Bone marrow (tissue), 2 donors: Measurements from ENCODE around the gene NOA1.

ENCODE experiments used
- DNase-seq, 2 donors: peaks; one replicate each; lab custom pipeline; 2025; lab: John Stamatoyannopoulos, UW

Gene NOA1

GRCh38 chr4:56977321-56978012, at the start of gene NOA1:
TSS of gene NOA1 (minus strand) at chr4:56977606. CDS start at chr4:56977585, 21 bp downstream.
- peak; percentile 92 to 94 for DNase-seq

- DNase-seq: no peak
Observed at GRCh38 chr4:57023104-57023503, 45.7 kb upstream of the NOA1 start.

- DNase-seq: no peak
Observed at GRCh38 chr4:57020467-57021101, 43.2 kb upstream of the NOA1 start.

- no peak for DNase-seq
Observed at GRCh38 chr4:57018980-57019379, 41.6 kb upstream of the NOA1 start.

GRCh38 chr4:57013543-57014120, 36.2 kb upstream of the NOA1 start:
- DNase-seq: no peak

GRCh38 chr4:56999751-57000150, 22.3 kb upstream of the NOA1 start:
- no peak for DNase-seq

- DNase-seq: no peak
Observed at GRCh38 chr4:56995525-56995924, 18.1 kb upstream of the NOA1 start.

GRCh38 chr4:56990109-56990905, 12.9 kb upstream of the NOA1 start:
- no peak for DNase-seq

- DNase-seq: no peak
Observed at GRCh38 chr4:56986952-56987351, 9.5 kb upstream of the NOA1 start.

- DNase-seq: no peak
Observed at GRCh38 chr4:56986192-56986591, 8.8 kb upstream of the NOA1 start.

GRCh38 chr4:56981795-56982201, 4.4 kb upstream of the NOA1 start:
- DNase-seq: no peak

GRCh38 chr4:56979421-56980072, 2.1 kb upstream of the NOA1 start:
- no peak for DNase-seq

- DNase-seq: peak; percentile 75 to 93
Observed at GRCh38 chr4:56978750-56979303, 1.4 kb upstream of the NOA1 start, which contains the start of gene POLR2B. TSS of gene POLR2B (plus strand) at chr4:56978896. CDS start at chr4:56978986, 90 bp downstream.

GRCh38 chr4:56976837-56977320, 527 bp downstream of the NOA1 start:
- DNase-seq: peak in 1 of 2 donors; percentile 41

GRCh38 chr4:56976283-56976836, 1.0 kb downstream of the NOA1 start:
- no peak for DNase-seq

- no peak for DNase-seq
Observed at GRCh38 chr4:56973336-56973735, 4.1 kb downstream of the NOA1 start.

GRCh38 chr4:56972809-56973208, 4.6 kb downstream of the NOA1 start:
- DNase-seq: no peak

- DNase-seq: no peak
Observed at GRCh38 chr4:56972389-56972788, 5.0 kb downstream of the NOA1 start.

- DNase-seq: no peak
Observed at GRCh38 chr4:56971383-56971782, 6.0 kb downstream of the NOA1 start.

GRCh38 chr4:56961107-56961500, 16.3 kb downstream of the NOA1 start:
- no peak for DNase-seq

- no peak for DNase-seq
Observed at GRCh38 chr4:56959100-56959499, 18.3 kb downstream of the NOA1 start.
